Smooth muscle cell (in vitro differentiated cells): Measurements from ENCODE around the gene CTXN1. TPM values are rescaled to one million over a fixed set of nuclear protein-coding genes. Genes with fewer than 3 reads are reported as not detected.

ENCODE experiments used
- DNase-seq: peaks from one replicate; lab custom pipeline; 2025; ENCODE audit not compliant: unreplicated experiment; lab: John Stamatoyannopoulos, UW
- H2AFZ ChIP-seq: fragments of 200-600 bp; sonication (generic); 2 replicates; pipeline ENCODE4 v1.6.0; 2016; ENCODE audit warnings: antibody characterized with exemption, low read depth, mild to moderate bottlenecking
- H3F3A ChIP-seq: fragments of 200-600 bp; sonication (generic); 2 replicates; pipeline ENCODE4 v1.6.0; 2017; ENCODE audit warnings: antibody characterized with exemption, low read depth
- H3K27ac ChIP-seq: fragments of 200-600 bp; sonication (generic); 2 replicates; pipeline ENCODE4 v1.5.1; 2016; ENCODE audit warnings: low read depth, mild to moderate bottlenecking
- H3K27me3 ChIP-seq: fragments of 200-600 bp; sonication (generic); 2 replicates; pipeline ENCODE4 v1.6.1; 2016; ENCODE audit warnings: low read depth, mild to moderate bottlenecking
- H3K36me3 ChIP-seq: fragments of 200-600 bp; sonication (generic); 2 replicates; pipeline ENCODE4 v1.5.1; 2016; ENCODE audit warnings: low read depth
- H3K4me1 ChIP-seq: fragments of 200-600 bp; sonication (generic); 2 replicates; pipeline ENCODE4 v1.5.1; 2016; ENCODE audit warnings: low read depth
- H3K4me2 ChIP-seq: fragments of 200-600 bp; sonication (generic); 2 replicates; pipeline ENCODE4 v1.6.0; 2016; ENCODE audit warnings: mild to moderate bottlenecking
- H3K4me3 ChIP-seq: fragments of 200-600 bp; sonication (generic); 2 replicates; pipeline ENCODE4 v1.5.1; 2016; ENCODE audit warnings: mild to moderate bottlenecking
- H3K79me2 ChIP-seq: fragments of 200-600 bp; sonication (generic); 2 replicates; pipeline ENCODE4 v1.6.0; 2016; ENCODE audit warnings: low read depth, mild to moderate bottlenecking
- H3K9ac ChIP-seq: fragments of 200-600 bp; sonication (generic); 2 replicates; pipeline ENCODE4 v1.6.0; 2016; ENCODE audit warnings: low read depth
- H3K9me3 ChIP-seq: fragments of 200-600 bp; sonication (generic); replicated peaks from 2 replicates; pipeline ENCODE4 v1.5.1; 2016; ENCODE audit warnings: low read depth
- H4K20me1 ChIP-seq: fragments of 200-600 bp; sonication (generic); 2 replicates; pipeline ENCODE4 v1.6.0; 2016; ENCODE audit warnings: low read depth
- WGBS: methylation state at CpG from one replicate; pipeline ENCODE4 v1.1.7; 2016; ENCODE audit warnings: low lambda C conversion rate; 5-methylcytosine and 5-hydroxymethylcytosine counted together
- polyA plus RNA-seq: library from polyadenylated mRNA; unstranded; fragments of >200 nt; fragmentation: Nextera tagmentation; extraction: Ambion mirVana; gene quantifications from 2 replicates; pipeline ENCODE4 v1.2.1, GENCODE V29; 2016
- total RNA-seq: library from RNA; depleted of rRNA; stranded (reverse); fragments of >200 nt; gene quantifications from 2 replicates; pipeline ENCODE4 v1.2.3, GENCODE V29; 2014
- TF ChIP-seq, protein P1 (sequence below): fragments of 200-600 bp; sonication (generic); IDR thresholded peaks from 2 replicates; pipeline ENCODE4 v1.5.1; 2017; ENCODE audit warnings: borderline replicate concordance, mild to moderate bottlenecking, antibody characterized with exemption; ENCODE audit not compliant: insufficient read depth, poor library complexity, severe bottlenecking

Gene CTXN1
- total and polyA plus RNA-seq, 2 experiments from 2014 or later = 4.8 to 25.4 TPM

DNA sequence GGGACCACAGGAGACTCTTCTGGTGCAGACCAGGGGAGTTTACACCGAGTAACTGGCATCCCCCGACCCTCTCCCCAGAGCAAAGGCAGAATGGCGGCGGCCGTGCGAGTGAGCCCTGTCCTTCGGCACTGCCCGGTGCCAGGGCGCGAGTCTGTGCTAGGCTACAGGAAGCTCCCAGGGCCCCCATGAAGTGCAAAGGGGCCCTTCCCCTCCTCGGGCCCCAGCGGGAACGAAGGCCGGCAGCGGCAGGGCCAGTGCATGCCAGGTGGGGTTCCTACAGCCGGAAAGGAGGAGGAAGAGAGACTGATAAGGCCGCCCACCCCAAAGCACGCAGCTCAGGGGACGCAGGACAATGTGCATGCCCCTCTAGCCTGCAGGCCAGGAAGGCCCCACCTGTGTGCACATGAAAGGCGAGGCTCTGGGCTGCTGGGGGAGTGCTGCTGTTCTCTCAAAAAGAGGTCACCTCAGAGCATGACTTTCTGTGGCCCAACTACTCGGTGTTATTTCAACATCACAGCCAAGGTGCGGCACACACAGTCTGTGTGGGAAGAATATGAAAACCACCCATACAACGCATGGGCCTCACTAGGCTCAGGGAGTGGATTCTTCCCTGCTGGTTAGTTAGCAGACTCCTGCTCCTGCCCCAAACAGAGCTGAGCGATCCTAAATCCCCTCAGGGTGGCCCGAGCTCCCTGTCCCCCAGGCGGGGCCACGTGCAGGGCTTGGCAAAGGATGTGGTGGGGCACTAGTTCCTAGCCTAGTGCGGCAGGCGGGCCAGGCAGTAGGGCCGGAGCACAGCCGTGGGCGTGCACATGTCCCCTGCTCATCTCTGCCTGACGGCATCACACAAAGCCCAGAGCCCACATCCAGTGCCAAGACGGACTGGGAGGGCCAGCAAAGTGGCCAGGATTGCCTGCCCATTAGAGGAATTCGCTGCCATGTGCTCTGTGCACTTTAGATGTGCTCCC is 45.9 kb upstream of the CTXN1 start:
- TF ChIP-seq, protein P1, sequence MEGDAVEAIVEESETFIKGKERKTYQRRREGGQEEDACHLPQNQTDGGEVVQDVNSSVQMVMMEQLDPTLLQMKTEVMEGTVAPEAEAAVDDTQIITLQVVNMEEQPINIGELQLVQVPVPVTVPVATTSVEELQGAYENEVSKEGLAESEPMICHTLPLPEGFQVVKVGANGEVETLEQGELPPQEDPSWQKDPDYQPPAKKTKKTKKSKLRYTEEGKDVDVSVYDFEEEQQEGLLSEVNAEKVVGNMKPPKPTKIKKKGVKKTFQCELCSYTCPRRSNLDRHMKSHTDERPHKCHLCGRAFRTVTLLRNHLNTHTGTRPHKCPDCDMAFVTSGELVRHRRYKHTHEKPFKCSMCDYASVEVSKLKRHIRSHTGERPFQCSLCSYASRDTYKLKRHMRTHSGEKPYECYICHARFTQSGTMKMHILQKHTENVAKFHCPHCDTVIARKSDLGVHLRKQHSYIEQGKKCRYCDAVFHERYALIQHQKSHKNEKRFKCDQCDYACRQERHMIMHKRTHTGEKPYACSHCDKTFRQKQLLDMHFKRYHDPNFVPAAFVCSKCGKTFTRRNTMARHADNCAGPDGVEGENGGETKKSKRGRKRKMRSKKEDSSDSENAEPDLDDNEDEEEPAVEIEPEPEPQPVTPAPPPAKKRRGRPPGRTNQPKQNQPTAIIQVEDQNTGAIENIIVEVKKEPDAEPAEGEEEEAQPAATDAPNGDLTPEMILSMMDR = no peak
- Histone ChIP-seq H3K4me1 (no peaks in the 10 kb centered on the region), H3K27me3 (no peaks in the 10 kb centered on the region), H3K9me3 (no peaks in the 10 kb centered on the region), H4K20me1 (peaks cover 63% of the 10 kb centered on the region), H3K4me2 (no peak overlapping the region), H3K4me3 (no peak overlapping the region), H2AFZ (no peak overlapping the region), H3K9ac (no peak overlapping the region), H3K36me3 (peaks cover 9% of the 10 kb centered on the region), H3F3A (peaks cover 6% of the 10 kb centered on the region), H3K79me2 (no peaks in the 10 kb centered on the region), H3K27ac (no peak overlapping the region)
- no peak for DNase-seq
- whole genome bisulfite sequencing = 95% methylated on average over 35 of the region's 35 CpGs

DNA sequence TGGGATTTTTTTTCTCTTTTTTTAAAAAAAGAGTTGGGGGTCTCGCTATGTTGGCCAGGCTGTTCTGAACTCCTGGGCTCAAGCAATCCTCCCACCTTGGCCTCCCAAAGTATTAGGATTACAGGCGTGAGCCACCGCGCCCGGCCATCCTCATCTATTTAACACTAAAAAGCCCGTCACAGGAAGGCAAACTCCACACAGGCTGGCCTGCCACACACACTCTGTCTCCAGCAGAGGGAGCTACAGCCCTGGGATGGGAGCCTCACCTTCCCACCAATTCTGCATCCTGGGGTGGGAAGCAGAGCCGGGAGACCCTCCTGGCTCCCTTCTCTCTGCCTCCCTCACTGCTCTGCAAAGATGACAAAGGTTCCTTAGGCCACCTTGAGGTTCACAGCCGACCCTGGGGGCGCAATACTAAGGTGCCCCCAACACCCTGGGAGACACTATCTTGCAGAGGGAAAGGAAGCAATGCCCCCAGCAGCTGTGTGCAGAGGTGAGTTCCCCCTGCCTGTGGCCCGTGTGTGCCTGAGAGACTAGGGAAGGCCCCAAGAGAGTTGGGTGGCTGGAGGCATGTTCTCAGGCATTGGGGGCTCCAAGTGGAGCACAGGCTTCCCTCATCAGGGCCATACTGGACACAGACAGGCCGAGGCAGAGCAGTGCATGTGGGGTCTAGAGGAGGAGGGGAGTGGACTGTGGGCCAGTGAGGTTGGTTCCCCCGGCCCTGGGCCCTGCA is 44.9 kb upstream of the CTXN1 start:
- Histone ChIP-seq H3K4me3 (no peak overlapping the region), H3F3A (peaks cover 6% of the 10 kb centered on the region), H3K36me3 (peaks cover 16% of the 10 kb centered on the region), H4K20me1 (peaks cover 61% of the 10 kb centered on the region), H3K9ac (no peak overlapping the region), H3K4me1 (no peaks in the 10 kb centered on the region), H2AFZ (no peak overlapping the region), H3K79me2 (no peaks in the 10 kb centered on the region), H3K27me3 (no peaks in the 10 kb centered on the region), H3K27ac (no peak overlapping the region), H3K9me3 (no peaks in the 10 kb centered on the region), H3K4me2 (no peak overlapping the region)
- TF ChIP-seq, protein P1 = peak; percentile 62
- WGBS = 77% methylated on average over 9 of the region's 12 CpGs
- no peak for DNase-seq

DNA sequence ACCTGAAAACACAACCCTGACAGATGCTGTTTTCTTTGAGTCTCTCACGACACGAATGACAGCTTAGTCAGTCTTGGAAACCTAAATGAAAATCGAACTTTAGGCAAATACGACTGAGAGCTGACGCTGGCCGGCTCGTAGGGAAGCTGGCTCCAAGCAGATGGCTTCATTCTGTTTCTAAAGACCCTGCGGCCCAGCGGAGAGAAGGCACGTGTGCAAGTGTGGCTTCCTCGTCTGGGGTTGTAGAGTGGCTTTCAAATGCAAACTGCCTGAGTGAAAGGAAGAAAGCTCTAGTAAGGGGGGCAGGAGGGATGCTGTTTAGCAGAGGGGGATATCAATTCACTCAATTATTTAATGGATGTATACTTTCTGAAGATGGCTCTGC is 43.6 kb upstream of the CTXN1 start:
- H3K4me3 ChIP-seq = no peak overlapping the region
- H3K9ac ChIP-seq = no peak overlapping the region
- TF ChIP-seq, protein P1 = no peak
- H3K9me3 ChIP-seq = no peaks in the 10 kb centered on the region
- DNase-seq = no peak
- 94% methylated on average over 11 of the region's 11 CpGs for WGBS
- H3K27ac ChIP-seq = no peak overlapping the region
- H3K4me2 ChIP-seq = no peak overlapping the region
- no peaks in the 10 kb centered on the region for H3K79me2 ChIP-seq
- peaks cover 16% of the 10 kb centered on the region for H3K36me3 ChIP-seq
- H3K4me1 ChIP-seq = no peaks in the 10 kb centered on the region
- no peaks in the 10 kb centered on the region for H3K27me3 ChIP-seq
- no peak overlapping the region for H2AFZ ChIP-seq
- H4K20me1 ChIP-seq = peaks cover 50% of the 10 kb centered on the region
- H3F3A ChIP-seq = peaks cover 6% of the 10 kb centered on the region
